Cardiac muscle cell (in vitro differentiated cells and primary cell): ENCODE data around the gene MUC22. TPM values are rescaled to one million over a fixed set of nuclear protein-coding genes. Genes with fewer than 3 reads are reported as not detected.

Experiments used
- DNase-seq, 2 donors: peaks; one replicate each; pipeline versions ENCODE4 v3.0.0 to v3.0.0-alpha.2; 2010 to 2017; ENCODE audit warnings: low read depth in 1 of 2, low spot score in 1 of 2
- H3K27ac ChIP-seq: fragments of 200-600 bp; sonication (generic); 2 replicates; pipeline ENCODE4 v1.5.1; 2016
- H3K27me3 ChIP-seq: fragments of 200-600 bp; sonication (generic); 2 replicates; pipeline ENCODE4 v1.6.0; 2016; ENCODE audit warnings: control low read depth
- H3K36me3 ChIP-seq: fragments of 200-600 bp; sonication (generic); 2 replicates; pipeline ENCODE4 v1.5.1; 2016; ENCODE audit warnings: control low read depth
- H3K4me1 ChIP-seq: fragments of 200-600 bp; sonication (generic); 2 replicates; pipeline ENCODE4 v1.8.1; 2017; ENCODE audit warnings: low read depth, mild to moderate bottlenecking, mixed run types
- H3K4me3 ChIP-seq: fragments of 200-600 bp; sonication (generic); 2 replicates; pipeline ENCODE4 v1.5.1; 2016; ENCODE audit warnings: mild to moderate bottlenecking
- H3K9me3 ChIP-seq: fragments of 200-600 bp; sonication (generic); 2 replicates; pipeline ENCODE4 v1.5.1; 2017; ENCODE audit warnings: low read depth, mild to moderate bottlenecking, control low read depth
- CTCF ChIP-seq: IDR thresholded peaks from 2 replicates; pipeline ENCODE4 v1.5.1; 2012; ENCODE audit warnings: low read depth, mild to moderate bottlenecking, low read length
- polyA plus RNA-seq: library from polyadenylated mRNA; unstranded; fragments of >200 nt; fragmentation: Nextera tagmentation; extraction: Ambion mirVana; gene quantifications from 2 replicates; pipeline ENCODE4 v1.2.1, GENCODE V29; 2016
- total RNA-seq: library from RNA; depleted of rRNA; stranded (reverse); fragments of >200 nt; gene quantifications from 2 replicates; pipeline ENCODE4 v1.2.3, GENCODE V29; 2016

Gene MUC22
- total and polyA plus RNA-seq, 2 experiments from 2014 or later: not detected

GRCh38 chr6:31074401-31074800 lies 64.1 kb downstream of the MUC22 start:
- DNase-seq: no peak
- Histone ChIP-seq H3K36me3 (no peaks in the 10 kb centered on the region), H3K27ac (no peak overlapping the region), H3K4me3 (no peak overlapping the region), H3K27me3 (no peaks in the 10 kb centered on the region), H3K9me3 (no peaks in the 10 kb centered on the region), H3K4me1 (no peaks in the 10 kb centered on the region)
- TF ChIP-seq CTCF: no peak

- Histone ChIP-seq H3K4me3 (no peak overlapping the region), H3K36me3 (no peaks in the 10 kb centered on the region), H3K27me3 (no peaks in the 10 kb centered on the region), H3K9me3 (no peaks in the 10 kb centered on the region), H3K4me1 (no peaks in the 10 kb centered on the region), H3K27ac (no peak overlapping the region)
- DNase-seq: peak in 1 of 2 donors; percentile 42
- no peak for TF ChIP-seq CTCF
Measured at GRCh38 chr6:31075528-31075927, 65.3 kb downstream of the MUC22 start.

- no peaks in the 10 kb centered on the region for H3K36me3 ChIP-seq
- no peak for TF ChIP-seq CTCF
- H3K9me3 ChIP-seq: no peaks in the 10 kb centered on the region
- DNase-seq: no peak
- no peaks in the 10 kb centered on the region for H3K4me1 ChIP-seq
- no peak overlapping the region for H3K4me3 ChIP-seq
- no peaks in the 10 kb centered on the region for H3K27me3 ChIP-seq
- no peak overlapping the region for H3K27ac ChIP-seq
Measured at GRCh38 chr6:31076611-31077010, 66.3 kb downstream of the MUC22 start.

- H3K9me3 ChIP-seq: no peaks in the 10 kb centered on the region
- no peaks in the 10 kb centered on the region for H3K36me3 ChIP-seq
- H3K4me1 ChIP-seq: no peaks in the 10 kb centered on the region
- no peak overlapping the region for H3K4me3 ChIP-seq
- H3K27me3 ChIP-seq: no peaks in the 10 kb centered on the region
- TF ChIP-seq CTCF: peak; percentile 84
- no peak overlapping the region for H3K27ac ChIP-seq
- DNase-seq: peak; percentile 73 to 80
Measured at GRCh38 chr6:31079656-31080261, 69.5 kb downstream of the MUC22 start.

- no peaks in the 10 kb centered on the region for H3K9me3 ChIP-seq
- H3K27me3 ChIP-seq: no peaks in the 10 kb centered on the region
- H3K36me3 ChIP-seq: no peaks in the 10 kb centered on the region
- no peak overlapping the region for H3K4me3 ChIP-seq
- H3K27ac ChIP-seq: no peak overlapping the region
- DNase-seq: no peak
- no peak for TF ChIP-seq CTCF
- H3K4me1 ChIP-seq: peaks cover 3% of the 10 kb centered on the region
Measured at GRCh38 chr6:31081872-31082271, 71.6 kb downstream of the MUC22 start.
